NCI-H446 (cell line): Measurements from ENCODE around the gene PCDHGB5.
"Not testable (repeated sequence)": the region's sequence is repeated elsewhere in the genome, so short reads cannot be mapped to it uniquely, and the experiment has no call there.

Experiments
- DNase-seq, 2 experiments: peaks; one replicate each; lab custom pipeline; 2025; lab: John Stamatoyannopoulos, UW

PCDHGB5 gene

DNA sequence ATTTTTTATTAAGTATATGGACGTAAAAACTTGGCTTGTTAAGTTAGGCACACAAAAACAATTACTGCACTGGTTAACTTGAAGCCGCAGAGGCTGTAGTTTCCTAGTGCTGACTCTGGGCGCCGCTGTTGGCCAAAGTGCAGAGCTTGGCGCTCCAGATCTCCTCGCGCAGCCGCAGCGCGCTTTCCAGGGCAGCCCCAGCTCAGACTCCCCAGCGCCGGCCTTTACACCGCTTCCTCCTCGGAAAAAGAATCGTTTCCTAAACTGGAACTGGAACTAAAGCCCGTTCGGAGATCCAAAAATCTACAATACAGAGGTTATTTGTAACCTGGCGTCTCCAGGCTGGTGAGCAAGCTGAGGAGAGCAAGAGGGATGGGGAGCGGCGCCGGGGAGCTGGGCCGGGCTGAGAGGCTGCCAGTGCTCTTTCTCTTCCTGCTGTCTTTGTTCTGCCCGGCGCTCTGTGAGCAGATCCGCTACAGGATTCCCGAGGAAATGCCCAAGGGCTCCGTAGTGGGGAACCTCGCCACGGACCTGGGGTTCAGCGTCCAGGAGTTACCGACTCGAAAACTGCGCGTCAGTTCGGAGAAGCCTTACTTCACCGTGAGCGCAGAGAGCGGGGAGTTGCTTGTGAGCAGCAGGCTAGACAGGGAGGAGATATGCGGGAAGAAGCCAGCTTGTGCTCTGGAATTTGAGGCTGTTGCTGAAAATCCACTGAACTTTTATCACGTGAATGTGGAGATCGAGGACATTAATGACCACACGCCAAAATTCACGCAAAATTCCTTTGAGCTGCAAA lies at the start of gene PCDHGB5:
TSS of gene PCDHGB5 (plus strand) at position 192 of the 796 bp plus-strand sequence. CDS start at position 373, 181 bp downstream.
- DNase-seq = not testable (repeated sequence)

DNA sequence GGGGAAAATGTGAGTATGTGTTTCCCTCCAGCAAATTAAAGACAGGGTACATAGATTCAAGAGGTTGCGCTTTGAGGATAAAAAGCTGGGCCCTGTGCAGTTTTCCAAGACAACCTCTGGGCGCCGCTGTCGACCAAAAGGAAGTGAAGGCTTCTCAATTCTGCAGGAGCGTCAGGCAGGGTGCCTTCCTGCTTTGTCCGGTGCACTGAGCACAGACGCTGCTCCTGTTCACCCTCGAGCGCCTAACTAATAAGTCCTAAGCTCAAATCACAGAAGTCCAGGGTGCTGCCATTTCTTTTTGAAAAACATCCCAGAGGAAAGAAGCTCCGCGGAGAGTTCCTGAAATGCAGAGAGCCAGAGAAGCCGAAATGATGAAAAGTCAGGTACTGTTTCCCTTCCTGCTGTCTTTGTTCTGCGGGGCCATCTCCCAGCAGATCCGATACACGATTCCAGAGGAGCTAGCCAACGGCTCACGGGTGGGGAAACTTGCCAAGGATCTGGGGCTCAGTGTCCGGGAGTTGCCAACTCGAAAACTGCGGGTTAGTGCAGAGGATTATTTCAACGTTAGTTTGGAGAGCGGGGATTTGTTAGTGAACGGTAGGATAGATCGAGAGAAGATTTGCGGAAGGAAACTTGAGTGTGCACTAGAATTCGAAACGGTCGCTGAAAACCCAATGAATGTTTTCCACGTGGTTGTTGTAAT lies 47.7 kb upstream of the PCDHGB5 start, which contains the start of gene PCDHGB1:
TSS of gene PCDHGB1 (plus strand) at position 183 of the 703 bp plus-strand sequence. CDS start at position 345, 162 bp downstream.
- peak; percentile 1 to 52 for DNase-seq

DNA sequence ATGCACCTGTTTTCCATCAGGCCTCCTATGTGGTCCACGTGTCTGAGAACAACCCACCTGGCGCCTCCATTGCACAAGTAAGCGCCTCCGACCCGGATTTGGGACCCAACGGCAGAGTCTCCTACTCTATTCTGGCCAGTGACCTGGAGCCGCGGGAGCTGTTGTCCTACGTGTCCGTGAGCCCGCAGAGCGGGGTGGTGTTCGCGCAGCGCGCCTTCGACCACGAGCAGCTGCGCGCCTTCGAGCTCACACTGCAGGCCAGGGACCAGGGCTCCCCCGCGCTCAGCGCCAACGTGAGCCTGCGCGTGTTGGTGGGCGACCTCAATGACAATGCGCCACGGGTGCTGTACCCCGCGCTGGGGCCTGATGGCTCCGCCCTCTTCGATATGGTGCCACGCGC lies 46.2 kb upstream of the PCDHGB5 start:
- no peak for DNase-seq

DNA sequence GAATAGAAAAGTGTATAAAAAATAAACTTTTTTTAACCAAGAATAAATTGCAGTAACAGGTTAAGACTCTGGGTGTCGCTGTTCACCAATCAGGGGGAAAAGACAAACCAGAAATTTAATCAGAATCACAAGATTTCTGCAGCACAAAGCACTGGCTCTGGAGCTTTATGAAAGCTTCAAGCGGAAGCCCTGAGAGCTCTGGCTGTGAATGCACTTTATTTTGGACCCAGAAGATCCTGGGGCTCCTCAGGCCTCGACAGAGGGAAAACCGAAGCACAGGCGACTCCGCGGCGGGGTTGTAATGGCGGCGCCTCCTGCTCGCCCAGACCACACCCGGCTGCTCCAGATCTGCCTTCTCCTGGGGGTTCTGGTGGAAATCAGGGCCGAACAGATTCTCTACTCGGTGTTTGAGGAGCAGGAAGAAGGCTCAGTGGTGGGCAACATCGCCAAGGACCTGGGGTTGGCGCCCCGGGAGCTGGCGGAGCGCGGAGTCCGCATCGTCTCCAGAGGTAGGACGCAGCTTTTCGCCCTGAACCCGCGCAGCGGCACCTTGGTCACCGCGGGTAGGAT lies 42.8 kb upstream of the PCDHGB5 start, which contains the start of gene PCDHGA4:
TSS of gene PCDHGA4 (plus strand) at position 122 of the 570 bp plus-strand sequence. CDS start at position 209, 87 bp downstream.
- DNase-seq = no peak

DNA sequence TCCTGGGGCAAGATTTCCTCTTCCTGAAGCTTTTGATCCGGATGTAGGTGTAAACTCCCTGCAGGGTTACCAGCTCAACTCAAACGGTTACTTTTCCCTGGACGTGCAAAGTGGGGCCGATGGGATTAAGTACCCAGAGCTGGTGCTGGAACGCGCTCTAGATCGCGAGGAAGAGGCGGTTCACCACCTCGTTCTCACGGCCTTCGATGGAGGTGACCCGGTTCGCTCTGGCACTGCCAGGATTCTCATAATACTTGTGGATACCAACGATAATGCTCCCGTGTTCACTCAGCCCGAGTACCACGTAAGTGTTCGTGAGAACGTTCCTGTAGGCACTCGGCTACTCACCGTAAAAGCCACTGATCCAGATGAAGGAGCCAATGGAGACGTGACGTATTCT lies 42.1 kb upstream of the PCDHGB5 start:
- no peak for DNase-seq

DNA sequence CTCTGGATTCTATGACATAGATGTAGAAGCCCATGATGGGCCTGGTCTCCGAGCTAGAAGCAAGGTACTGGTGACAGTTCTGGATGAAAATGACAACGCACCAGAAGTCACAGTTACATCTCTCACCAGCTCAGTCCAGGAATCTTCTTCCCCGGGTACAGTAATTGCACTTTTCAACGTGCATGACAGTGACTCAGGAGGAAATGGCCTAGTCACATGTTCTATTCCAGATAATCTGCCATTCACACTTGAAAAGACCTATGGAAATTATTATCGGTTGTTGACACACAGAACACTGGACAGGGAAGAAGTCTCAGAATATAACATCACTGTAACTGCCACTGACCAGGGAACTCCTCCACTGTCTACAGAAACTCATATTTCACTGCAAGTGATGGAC lies 41.6 kb upstream of the PCDHGB5 start:
- DNase-seq = no peak

DNA sequence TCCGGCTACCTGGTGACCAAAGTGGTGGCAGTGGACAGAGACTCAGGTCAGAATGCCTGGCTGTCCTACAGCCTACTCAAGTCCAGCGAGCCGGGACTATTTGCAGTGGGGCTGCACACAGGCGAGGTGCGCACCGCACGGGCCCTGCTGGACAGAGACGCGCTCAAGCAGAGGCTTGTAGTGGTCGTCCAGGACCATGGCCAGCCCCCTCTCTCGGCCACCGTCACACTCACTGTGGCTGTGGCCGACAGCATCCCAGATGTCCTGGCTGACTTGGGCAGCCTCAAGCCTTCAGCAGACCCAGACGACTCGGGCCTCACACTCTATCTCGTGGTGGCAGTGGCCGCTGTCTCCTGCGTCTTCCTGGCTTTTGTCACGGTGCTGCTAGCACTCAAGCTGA lies 40.8 kb upstream of the PCDHGB5 start:
- no peak for DNase-seq

DNA sequence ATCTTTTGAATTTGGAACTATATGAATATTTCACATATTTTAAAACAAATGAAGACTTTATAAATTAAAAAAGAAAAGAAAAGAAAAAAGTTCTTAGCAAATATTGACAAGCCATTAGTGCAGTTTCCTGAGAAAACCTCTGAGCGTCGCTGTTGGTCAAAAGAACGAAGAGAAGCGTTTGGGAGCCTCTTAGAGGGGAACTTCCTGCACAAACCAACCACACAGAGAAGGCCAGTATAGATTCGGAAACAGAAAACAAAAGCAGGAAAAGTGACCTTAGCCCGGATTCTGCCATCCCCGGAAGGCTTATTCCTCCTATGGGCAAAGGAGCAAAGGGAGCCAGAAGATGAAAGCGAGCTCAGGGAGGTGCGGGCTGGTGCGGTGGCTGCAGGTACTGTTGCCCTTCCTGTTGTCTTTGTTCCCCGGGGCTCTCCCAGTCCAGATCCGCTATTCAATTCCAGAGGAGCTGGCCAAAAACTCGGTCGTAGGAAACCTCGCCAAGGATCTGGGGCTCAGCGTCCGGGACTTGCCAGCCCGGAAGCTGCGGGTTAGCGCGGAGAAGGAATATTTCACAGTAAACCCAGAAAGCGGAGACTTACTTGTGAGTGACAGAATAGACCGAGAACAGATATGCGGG lies 37.8 kb upstream of the PCDHGB5 start, which contains the start of gene PCDHGB2:
TSS of gene PCDHGB2 (plus strand) at position 205 of the 637 bp plus-strand sequence. CDS start at position 347, 142 bp downstream.
- peak; percentile 62 to 64 for DNase-seq

DNA sequence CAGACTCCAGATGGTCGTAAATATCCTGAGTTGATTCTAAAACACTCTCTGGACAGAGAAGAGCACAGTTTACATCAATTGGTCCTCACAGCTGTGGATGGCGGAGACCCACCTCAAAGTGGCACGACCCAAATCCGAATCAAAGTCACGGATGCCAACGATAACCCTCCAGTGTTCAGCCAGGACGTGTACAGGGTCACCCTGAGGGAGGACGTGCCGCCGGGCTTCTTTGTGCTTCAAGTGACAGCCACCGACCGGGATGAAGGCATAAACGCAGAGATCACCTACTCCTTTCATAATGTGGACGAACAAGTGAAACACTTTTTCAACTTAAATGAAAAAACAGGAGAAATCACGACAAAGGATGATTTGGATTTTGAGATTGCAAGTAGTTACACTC lies 37.1 kb upstream of the PCDHGB5 start:
- DNase-seq = no peak

DNA sequence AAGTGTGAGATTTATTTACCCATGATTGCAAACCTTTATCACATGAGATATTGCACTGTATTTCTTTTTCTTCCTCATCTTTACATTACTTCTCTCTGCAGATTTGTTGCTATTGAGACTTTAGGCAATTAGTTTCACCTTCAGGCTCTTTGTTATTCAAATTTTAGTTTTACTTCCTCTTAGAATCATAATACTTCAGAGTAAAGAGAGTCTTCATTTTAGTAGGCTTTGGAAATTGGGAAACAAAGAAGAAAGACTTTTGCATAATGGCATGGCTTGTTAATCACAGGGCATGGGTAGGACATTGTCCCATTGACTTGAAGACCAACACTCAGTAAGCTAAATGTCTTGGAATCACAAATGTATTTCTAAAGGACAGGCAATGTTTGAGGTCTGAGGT lies 35.0 kb upstream of the PCDHGB5 start:
- DNase-seq = no peak

DNA sequence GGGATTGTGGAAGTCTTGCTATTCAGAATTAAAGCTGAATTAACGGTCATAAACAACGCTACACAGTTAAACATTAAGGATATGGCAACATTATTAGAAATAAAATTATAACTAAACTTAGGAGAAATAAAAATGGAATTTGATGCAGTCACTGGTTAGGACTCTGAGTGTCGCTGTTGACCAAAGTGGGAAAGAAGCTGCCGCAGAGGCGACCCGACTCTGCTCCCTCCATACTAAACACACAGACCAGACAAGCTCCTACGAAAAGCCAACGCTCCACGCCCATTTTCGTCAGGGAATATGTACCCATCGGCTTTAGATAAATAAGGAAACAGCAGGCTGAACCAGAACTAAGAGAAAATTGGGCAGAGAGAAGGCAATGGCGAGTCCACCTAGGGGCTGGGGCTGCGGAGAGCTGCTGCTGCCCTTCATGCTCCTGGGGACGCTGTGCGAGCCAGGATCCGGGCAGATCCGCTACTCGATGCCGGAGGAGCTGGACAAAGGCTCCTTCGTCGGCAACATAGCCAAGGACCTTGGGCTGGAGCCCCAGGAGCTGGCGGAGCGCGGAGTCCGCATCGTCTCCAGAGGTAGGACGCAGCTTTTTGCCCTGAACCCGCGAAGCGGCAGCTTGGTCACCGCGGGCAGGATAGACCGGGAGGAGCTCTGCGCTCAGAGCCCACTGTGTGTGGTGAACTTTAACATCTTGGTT lies 33.6 kb upstream of the PCDHGB5 start, which contains the start of gene PCDHGA5:
TSS of gene PCDHGA5 (plus strand) at position 211 of the 709 bp plus-strand sequence. CDS start at position 380, 169 bp downstream.
- DNase-seq = no peak

DNA sequence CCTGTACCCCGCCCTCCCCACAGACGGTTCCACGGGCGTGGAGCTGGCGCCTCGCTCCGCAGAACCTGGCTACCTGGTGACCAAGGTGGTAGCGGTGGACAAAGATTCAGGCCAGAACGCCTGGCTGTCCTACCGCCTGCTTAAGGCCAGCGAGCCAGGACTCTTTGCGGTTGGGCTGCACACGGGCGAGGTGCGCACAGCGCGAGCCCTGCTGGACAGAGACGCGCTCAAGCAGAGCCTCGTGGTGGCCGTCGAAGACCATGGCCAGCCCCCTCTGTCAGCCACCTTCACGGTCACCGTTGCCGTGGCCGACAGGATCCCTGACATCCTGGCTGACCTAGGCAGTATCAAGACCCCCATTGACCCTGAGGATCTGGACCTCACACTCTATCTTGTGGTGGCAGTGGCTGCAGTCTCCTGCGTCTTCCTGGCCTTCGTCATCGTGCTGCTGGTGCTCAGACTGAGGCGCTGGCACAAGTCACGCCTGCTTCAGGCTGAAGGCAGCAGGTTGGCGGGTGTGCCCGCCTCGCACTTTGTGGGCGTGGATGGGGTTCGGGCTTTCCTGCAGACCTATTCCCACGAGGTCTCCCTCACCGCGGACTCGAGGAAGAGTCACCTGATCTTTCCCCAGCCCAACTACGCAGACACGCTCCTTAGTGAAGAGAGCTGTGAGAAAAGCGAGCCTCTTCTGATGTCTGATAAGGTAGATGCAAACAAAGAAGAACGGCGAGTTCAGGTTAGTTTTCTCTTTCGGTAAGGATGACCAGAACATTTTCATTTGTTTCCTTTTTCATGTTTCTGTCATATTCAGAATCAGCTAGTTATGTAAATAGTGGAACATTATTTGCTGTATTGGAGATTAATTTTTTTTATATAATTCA lies 31.5 kb upstream of the PCDHGB5 start:
- DNase-seq = no peak

DNA sequence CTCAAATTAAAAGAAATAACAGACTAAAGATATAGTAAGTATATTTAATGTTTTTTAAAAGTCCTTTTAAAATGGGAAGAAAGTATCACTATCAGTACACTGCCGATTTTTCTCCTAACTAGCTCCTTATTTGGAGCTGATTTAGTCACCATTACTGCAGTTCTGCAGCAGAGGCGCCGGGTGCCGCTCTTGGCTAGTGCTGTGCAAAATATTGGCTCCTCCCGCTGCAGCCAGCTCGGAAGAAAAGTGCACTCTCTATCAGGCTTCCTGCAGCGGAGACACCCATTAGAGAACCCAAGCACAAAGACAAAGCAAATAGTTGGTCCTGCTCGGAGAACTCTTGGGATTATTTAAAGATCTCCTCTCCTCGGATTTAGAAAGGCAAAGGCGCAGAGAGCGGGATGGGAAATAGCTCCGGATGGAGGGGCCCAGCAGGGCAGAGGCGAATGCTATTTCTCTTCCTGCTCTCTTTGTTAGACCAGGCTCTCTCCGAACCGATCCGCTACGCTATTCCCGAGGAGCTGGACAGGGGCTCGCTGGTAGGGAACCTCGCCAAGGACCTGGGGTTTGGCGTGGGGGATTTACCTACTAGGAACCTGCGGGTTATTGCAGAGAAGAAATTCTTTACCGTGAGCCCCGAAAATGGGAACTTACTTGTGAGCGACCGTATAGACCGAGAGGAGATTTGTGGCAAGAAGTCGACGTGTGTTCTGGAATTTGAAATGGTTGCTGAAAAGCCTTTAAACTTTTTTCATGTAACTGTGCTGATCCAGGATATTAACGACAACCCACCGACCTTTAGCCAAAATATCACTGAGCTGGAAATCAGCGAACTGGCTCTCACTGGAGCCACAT lies 27.5 kb upstream of the PCDHGB5 start, which contains the start of gene PCDHGB3:
TSS of gene PCDHGB3 (plus strand) at position 249 of the 855 bp plus-strand sequence. CDS start at position 402, 153 bp downstream.
- no peak for DNase-seq

DNA sequence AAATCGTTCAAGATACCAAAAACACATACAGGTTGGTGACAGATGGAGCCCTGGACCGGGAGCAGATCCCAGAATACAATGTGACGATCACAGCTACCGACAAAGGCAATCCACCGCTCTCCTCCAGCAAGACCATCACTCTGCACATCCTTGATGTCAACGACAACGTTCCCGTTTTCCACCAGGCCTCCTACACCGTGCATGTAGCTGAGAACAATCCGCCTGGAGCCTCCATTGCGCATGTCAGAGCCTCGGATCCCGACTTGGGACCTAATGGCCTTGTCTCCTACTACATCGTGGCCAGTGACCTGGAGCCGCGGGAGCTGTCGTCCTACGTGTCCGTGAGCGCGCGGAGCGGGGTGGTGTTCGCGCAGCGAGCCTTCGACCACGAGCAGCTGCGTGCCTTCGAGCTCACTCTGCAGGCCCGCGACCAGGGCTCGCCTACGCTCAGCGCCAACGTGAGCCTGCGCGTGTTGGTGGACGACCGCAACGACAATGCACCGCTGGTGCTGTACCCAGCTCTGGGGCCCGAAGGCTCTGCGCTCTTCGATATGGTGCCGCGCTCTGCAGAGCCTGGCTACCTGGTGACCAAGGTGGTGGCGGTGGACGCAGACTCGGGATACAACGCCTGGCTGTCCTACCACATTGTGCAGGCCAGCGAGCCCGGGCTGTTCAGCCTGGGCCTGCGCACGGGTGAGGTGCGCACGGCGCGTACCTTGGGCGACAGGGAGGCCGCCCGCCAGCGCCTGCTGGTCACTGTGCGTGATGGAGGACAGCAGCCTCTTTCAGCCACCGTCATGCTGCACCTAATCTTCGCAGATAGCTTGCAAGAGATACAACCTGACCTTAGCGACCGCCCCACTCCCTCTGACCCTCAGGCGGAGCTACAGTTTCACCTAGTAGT lies 25.9 kb upstream of the PCDHGB5 start:
- no peak for DNase-seq

DNA sequence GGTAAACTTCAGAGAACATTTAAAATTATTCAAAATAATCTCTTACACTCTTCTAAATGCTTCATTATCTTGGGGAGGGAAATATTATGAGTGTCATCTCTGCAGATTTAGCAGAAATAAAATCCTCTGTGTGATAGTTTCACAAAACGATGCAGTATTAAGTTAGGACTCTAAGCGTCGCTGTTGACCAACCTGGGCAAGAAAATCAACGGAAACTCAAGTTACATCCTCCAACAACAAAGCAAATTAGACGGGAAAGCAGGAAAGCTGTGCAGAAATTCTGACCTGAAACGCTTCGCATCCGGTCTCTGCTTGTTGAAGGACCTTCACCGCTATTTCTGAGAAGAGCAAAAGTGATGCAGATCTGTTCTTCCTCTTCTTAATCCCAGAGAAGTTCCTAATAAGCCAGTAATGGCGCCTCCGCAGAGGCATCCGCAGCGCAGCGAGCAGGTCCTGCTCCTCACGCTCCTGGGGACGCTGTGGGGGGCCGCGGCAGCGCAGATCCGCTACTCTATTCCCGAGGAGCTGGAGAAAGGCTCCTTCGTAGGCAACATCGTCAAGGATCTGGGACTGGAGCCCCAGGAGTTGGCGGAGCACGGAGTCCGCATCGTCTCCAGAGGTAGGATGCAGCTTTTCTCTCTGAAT lies 24.0 kb upstream of the PCDHGB5 start, which contains the start of gene PCDHGA6:
TSS of gene PCDHGA6 (plus strand) at position 219 of the 645 bp plus-strand sequence. CDS start at position 412, 193 bp downstream.
- DNase-seq = no peak

DNA sequence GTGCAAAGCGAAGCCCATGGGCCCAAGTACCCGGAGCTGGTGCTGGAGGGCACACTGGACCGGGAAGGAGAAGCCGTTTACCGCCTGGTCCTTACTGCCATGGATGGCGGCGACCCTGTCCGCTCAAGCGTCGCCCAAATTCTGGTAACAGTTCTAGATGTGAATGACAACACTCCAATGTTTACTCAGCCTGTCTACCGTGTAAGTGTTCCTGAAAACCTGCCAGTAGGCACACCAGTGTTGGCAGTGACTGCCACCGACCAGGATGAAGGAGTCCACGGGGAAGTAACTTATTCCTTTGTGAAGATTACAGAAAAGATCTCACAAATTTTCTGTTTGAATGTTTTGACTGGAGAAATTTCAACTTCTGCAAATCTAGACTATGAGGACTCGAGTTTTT lies 23.1 kb upstream of the PCDHGB5 start:
- no peak for DNase-seq

DNA sequence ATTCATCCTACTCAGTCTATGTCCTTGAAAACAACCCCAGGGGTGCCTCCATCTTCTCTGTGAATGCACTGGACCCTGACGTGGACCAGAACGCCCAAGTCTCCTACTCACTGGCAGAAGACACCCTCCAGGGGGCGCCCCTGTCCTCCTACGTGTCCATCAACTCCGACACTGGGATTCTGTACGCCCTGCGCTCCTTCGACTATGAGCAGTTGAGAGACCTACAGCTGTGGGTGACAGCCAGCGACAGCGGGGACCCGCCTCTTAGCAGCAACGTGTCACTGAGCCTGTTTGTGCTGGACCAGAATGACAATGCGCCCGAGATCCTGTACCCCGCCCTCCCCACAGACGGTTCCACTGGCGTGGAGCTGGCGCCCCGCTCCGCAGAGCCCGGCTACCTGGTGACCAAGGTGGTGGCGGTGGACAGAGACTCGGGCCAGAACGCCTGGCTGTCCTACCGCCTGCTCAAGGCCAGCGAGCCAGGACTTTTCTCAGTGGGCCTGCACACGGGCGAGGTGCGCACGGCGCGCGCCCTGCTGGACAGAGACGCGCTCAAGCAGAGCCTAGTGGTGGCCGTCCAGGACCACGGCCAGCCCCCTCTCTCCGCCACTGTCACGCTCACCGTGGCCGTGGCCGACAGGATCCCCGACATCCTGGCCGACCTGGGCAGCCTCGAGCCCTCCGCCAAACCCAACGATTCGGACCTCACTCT lies 22.1 kb upstream of the PCDHGB5 start:
- DNase-seq = not testable (repeated sequence)
